ENCODE data around the gene CCR8.

GRCh38 chr3:39282057-39282456, 47.5 kb upstream of the CCR8 start:
- no peak for TF ChIP-seq CTCF (IDR thresholded peaks at IDR 0.05 in 4 of 5, conservative IDR thresholded peaks at IDR 0.05 in 1 of 5)
- TF ChIP-seq POLR2A (IDR thresholded peaks at IDR 0.05) = no peak

Measured in gastrocnemius medialis (tissue), 4 donors.